GM18907 (cell line): Measurements from ENCODE around the gene GNG7.
"Not testable (repeated sequence)": the region's sequence is repeated elsewhere in the genome, so short reads cannot be mapped to it uniquely, and the experiment has no call there.

Experiments
- ATAC-seq: cut with Tn5 transposase; IDR thresholded peaks from one replicate; pipeline ENCODE4 v1.9.1; 2021; ENCODE audit warnings: mild to moderate bottlenecking, moderate library complexity; ENCODE audit not compliant: unreplicated experiment

The GNG7 gene

DNA sequence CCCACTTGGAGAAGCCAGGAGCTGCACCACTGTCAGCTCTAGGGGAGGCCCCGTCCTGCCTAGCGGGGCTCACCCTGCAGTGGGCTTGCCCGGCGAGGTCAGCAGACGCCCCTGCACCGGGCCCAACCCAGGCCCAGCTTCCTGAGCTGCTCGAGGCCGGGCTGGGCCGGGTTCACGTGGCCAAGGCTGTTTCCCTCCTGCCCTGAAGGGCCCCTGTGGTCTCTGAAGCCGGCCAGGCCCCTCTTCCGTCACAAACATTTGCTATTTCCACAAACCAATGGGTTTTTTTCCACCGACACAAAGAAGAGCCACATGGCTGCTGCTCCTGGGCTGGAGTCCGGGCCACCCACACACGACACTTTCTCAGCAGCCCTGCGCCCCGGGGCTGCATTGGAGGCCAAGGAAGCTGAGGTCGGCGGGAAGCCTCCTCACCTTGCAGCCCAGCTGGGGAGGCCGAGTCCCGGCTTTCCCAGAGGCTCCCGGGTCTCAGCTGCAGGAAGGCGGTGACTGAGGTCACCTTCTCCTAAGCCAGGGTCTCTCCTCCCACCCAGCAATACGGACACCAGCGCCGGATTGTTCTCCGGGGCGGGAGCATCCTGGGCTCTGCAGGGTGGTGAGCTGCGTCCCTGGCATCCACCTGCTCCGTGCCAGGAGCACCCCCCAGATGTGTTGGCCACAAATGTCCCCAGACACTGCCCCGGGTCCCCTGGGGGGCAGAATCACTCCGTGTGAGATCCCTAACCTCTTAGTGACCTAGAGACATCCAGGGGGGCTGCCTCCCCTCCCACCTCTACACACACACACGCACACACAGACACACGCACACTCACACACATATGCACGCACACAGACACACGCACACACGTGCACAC, 146.0 kb downstream of the GNG7 start:
- ATAC-seq: no peak

DNA sequence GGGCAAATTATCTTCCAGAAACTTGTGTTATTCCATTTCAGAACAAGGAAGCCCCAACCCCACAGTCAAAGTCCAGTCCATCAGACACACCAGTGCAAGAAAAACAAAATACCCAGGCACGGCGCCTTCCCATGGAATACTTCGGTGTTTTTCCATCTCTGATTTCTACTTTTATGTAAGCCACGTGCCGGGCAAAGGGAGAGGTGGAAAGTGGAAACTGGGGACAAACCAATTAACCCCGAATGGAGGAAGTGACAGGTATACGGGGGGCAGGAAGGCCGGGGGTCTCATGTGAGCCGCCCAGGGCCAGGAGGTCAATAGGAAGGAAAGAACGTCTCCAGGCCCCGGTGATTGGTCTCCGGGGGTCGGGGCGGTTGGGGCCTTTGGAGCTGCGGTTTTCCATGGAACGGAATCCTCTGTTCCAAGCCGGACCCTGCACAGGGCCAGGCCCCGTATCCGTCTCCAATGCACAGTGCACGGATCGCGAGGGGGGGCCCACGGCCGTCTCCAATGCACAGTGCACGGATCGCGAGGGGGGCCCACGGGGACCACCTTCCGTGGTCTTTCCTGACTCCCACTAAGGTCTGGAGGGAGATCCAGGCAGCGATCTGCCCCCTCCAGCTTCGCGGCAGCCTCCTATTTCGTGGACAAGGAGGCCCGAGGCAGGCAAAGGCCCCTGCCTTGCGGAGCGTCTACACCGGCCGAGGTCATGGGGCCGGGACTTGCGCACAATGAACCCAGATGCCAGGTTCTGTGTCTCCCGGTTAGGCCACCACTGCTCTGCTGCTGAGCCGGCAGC, 146.9 kb downstream of the GNG7 start:
- no peak for ATAC-seq

- no peak for ATAC-seq
Measured at GRCh38 chr19:2554856-2555255, 147.6 kb downstream of the GNG7 start.

- ATAC-seq: no peak
Measured at GRCh38 chr19:2553510-2553909, 149.0 kb downstream of the GNG7 start.

- ATAC-seq: peak; percentile 60
Measured at GRCh38 chr19:2552859-2553258, 149.6 kb downstream of the GNG7 start.

- no peak for ATAC-seq
Measured at GRCh38 chr19:2551864-2552185, 150.7 kb downstream of the GNG7 start.

DNA sequence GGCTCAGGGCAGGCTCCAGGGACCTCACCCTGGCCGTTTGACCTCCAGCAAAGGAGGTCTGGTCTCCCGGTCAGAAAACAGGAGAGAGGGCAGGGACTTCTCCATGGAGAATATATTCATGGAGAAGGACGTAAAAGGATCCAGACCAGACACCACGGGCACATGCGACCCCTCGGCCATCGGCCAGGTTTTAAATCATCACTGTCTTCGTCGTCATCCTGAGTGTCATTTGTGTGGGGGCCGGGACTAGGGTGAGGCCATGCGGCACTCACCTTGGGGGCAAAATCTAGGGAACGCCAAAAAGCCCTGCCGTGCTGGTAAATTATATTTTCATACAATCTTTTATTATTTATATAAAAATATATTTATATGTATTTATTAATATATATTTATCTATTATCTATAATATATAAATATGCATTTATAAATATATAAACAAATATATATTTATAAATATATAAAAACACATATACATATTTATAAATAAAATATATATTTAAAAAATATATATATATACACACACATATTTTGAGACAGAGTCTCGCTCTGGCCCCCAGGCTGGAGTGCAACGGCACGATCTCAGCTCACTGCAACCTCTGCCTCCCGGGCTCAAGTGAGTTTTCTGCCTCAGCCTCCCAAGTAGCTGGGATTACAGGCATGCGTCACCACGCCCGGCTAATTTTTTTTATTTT, 151.2 kb downstream of the GNG7 start:
- ATAC-seq: no peak

DNA sequence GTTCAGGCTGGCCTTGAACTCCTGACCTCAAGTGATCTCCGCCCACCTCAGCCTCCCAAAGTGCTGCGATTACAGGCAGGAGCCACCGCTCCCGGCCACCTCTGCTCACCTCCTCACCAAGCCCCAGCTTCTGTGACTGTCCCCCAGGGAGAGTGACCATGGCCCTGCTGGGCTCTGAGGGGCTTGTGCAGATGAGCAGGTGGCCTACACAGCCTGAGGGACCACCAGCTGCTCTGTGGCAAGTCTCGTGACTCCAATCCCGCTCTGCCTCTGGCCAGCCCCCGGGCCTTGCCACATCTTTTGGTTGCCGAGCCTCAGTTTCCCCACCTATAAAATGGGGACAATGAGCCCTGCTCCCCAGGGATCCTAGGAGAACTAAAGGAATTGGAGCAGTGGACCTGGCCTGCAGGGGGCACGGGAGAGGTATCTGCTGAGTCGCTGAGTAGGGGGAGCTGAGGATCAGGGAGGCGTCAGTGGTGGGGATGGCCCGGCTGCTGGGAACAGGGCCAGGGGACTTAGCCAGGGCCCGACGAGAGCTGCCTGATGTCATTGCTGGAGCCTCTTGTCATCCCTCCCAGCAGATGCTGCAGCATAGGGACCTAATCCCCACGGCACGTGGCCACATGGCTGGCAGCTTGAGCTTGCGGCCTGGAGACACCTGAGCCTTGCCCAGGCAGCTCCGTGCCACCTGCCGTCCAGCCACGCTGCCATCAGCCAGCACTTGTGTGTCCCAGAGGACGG, 151.9 kb downstream of the GNG7 start:
- ATAC-seq: no peak

GRCh38 chr19:2549701-2550191, 152.7 kb downstream of the GNG7 start:
- no peak for ATAC-seq

GRCh38 chr19:2548966-2549365, 153.5 kb downstream of the GNG7 start:
- no peak for ATAC-seq

GRCh38 chr19:2547721-2548120, 154.8 kb downstream of the GNG7 start:
- no peak for ATAC-seq

DNA sequence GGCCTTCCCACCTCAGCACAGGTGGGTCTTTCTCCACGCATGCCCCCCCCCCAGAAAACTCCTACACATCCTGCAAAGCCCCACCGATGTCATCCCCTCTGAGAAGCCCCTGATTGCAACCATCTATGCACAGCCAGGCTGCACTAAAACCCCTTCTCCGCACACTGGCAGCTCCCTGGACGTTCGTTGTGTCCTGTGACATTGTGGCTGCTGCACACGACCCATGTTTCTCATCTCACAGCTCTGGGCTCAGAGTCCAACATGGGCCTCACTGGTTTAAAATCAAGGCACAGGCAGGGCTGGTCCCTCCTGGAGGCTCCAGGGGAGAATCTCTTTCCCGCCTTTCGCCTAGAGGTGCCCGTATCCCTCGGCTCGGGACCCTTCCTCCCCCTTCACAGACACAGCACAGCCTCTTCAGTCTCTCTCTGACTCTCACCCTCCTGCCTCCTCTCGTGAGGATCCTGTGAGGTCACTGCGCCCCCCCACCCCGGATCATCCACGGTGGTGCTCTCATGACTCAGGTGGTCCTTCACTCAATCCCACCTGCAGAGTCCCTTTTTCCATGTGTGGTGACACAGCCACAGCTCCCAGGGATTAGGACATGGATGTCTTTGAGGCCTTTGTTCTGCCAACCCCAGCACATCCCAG, 155.3 kb downstream of the GNG7 start:
- ATAC-seq: no peak

DNA sequence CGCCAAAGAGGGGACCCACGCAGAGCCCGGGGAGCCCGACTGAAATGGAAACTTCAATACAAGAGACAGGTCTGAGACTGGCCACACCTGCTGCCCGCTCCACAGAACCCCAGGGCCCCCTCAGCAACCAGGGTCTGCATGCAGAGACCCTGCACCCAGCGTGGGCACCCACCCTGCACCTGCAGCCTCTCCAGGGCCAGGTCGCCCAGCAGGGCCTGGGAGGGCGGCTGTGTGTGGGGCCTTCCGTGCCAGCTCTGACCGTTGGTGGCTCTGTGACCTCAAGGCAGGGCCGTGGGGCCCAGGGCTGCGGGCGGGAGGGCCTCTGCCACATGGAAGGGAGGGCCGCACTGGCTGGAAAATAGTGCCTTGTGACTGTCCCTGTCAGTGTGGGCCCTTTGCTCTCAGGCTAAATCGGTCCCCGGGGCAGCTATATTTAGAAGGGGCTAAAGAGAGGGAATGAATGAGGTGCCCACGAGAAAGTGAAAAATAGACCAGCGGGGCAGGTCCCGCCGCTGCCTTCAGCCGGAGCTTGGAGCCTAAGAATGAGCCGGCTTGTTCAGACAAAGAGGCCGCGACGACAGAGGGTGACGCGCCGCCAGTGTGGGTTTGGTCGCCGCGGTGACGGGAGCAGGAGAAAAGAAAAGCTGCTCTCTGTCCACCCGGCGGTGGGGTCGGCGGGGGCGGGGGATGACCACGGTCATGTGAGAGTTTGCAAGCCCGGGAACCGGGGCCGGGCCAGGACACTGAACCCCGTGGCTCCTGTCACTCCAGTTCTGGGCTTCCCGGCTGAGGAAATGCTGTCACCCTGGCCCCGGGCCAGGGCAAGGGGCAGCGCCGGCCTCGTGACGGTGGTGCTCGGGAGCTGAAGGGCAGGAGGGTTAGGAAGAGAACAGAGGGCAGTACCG, 156.1 kb downstream of the GNG7 start:
- no peak for ATAC-seq

- not testable (repeated sequence) for ATAC-seq
Measured at GRCh38 chr19:2545416-2546127, 156.9 kb downstream of the GNG7 start.

GRCh38 chr19:2544576-2545415, 157.7 kb downstream of the GNG7 start:
- no peak for ATAC-seq

DNA sequence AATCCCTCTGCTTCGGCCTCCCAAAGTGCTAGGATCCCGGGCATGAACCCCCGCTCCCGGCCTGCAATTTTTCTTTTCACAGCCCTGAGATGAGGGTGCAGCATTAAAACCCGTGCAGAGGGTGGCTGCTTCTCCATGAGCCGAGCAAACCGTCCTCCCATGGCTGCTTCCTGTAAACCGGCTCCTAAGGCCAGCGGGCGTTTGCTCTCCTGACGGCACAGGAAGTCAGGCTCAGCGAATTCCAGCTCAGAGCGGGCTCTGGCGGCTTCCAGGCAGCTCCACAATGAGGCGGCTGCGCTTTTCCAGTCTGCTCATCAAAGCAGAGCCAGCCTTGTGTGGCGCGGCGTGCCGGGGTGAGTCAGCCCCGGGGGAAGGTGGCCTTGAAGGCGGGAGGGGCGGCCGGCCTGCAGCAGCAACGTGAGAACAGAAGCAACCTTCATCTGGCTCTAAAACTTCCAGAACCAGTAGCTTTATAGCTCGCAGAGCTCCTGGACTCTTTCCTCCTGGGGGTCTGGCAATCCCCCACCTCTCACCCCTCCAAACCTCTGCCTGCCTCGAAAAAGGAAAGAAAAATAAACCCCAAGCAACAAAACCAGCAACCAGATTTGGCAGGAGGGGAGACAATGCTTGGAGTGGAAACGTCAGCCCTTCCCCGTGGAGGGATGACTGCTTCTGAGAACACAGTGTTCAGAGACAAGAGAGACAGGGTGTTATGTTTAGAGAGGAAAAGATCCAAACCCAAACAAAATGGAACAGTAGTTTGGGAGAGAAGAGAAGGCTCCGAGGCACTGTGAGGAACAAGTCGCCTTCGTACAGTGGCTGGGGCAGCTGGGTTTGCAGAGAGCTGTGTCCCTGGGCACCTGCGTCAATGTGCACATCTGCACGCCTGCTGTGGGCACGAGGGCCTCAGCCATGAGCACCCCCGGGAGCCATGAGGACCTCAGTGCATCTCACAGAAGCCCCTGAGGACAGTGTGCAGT, 158.7 kb downstream of the GNG7 start:
- ATAC-seq: no peak

- ATAC-seq: not testable (repeated sequence)
Measured at GRCh38 chr19:2543072-2543462, 159.4 kb downstream of the GNG7 start.
